CD4-positive, alpha-beta T cell treated with Interleukin-15 for 4 hours (primary cell): ENCODE results near the gene MACF1.

ENCODE experiments used
- DNase-seq: peaks from one replicate; pipeline ENCODE4 v3.0.0-alpha.2; 2020; ENCODE audit warnings: low spot score

The MACF1 gene

DNA sequence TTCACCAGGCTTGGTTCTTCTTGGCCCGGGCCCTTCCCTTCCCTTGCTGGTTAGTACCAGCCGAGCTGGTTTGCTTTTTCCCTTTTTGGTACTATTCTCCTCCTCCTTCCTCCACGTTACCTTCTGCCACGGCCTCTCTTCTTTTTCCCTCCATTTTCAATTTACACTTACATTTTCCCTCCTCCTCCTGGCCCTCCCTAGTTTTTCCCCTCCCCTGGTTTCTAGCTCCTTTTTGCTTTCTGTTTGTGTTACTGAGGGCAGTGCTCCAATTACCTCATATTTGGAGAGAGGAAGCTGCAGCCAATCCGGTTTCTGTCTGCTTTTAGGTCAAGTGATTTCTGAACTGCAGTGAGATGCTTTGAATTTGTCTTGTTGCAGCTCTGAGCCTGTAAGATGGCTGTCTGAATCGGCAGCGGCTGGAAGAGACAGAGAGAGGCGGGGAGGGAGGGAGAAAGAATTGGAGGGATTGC lies 63.7 kb downstream of the MACF1 start:
- DNase-seq: peak; percentile 10

DNA sequence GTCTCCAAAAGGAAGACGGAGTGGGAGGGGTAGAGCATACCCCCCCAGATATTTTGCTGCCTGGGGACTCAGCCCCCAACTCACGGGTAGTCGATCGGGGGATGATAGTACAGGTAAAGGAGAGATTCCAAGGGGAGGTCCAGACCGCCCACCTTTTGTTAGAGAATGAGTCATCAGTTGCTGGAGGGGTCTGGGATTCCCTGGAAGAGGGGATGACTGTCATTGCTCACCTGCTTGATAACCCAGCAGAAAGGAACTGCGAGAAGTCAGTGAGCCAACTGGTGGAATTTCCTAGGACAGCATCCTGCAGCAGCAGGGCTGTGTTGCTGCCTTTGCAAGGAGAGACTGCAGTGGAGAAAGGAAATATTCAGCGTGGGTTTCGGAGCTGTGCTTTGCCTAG lies 64.4 kb downstream of the MACF1 start:
- no peak for DNase-seq

DNA sequence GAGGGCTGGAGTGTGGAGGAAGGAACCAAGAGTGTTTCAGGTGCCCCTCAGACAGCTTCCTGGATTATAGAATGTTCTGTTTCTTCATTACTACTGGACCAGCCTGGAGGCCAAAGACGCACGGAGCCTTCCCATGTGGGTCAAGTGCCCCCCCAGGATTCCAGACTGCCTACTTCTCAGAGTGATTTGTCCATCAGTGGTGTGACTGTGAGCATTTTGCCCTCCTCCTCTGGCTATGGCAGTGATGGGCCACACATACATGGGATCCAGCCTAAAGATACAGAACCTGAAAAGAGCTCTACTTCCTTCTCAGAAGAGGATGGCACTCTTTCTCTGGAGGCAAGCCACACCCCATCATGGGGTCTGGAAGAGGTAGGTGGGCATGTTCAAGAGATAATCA lies 64.9 kb downstream of the MACF1 start:
- no peak for DNase-seq

GRCh38 chr1:39269791-39270342 lies 65.4 kb downstream of the MACF1 start:
- DNase-seq: no peak

DNA sequence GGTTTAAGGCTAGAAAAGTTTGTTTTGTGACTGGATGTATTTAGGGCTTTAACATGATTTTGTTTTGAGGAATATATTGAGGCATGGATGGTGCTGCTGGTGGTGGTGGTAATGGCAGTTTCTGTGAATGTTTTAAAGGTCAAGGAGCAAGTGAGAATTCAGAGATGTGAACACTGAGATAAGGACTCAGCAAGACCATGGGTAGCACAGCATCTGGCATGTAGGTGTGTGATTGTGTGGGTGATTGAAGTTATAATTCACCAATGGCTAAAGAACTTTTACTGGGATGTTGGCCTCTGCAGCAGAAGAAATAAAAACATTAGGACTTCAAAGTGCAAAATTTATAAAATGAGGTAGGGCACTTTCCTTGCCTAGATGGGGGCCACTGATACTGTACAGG lies 65.9 kb downstream of the MACF1 start:
- DNase-seq: no peak

GRCh38 chr1:39272027-39272797 lies 67.7 kb downstream of the MACF1 start:
- DNase-seq: no peak

- no peak for DNase-seq
These were observed 68.4 kb downstream of the MACF1 start for GRCh38 chr1:39272798-39273469.

- DNase-seq: no peak
These were observed 71.5 kb downstream of the MACF1 start for GRCh38 chr1:39275836-39276507.

DNA sequence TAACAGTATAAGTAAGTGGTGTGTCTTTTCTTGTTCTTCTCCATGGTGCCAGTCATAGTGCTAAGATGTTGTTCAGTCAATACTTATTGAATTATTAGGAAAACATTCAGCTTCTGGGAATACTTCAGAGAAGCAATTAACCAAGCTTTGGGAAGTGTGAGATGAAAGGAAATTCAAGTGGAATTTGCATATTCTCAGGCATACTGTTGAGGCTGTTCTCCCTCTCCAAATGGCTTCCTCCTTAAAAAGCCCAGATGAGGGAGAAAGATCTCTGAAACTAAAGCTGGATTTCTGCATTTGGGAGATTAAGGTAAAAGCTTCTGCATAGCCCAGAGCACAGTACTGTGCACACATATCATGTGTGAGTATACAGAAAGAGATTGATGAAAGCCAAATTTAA lies 73.4 kb downstream of the MACF1 start:
- DNase-seq: no peak

GRCh38 chr1:39282537-39283216 lies 78.2 kb downstream of the MACF1 start:
- DNase-seq: no peak

DNA sequence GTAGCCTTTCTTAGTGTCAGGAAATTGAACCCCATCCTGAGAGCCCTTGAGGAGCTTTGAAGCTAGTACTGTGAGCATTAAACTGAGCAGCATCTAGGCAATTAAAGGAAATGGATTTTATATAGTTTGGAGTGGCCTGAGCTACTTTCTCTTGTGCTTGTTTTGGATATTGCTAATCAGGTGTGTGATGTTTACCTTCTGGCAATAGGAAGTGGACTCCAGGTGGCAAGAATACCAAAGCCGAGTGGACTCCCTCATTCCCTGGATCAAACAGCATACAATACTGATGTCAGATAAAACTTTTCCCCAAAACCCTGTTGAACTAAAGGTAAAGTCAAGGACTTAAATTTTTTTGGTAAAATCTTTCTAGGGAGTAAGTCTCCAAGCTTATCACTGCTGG lies 79.4 kb downstream of the MACF1 start:
- no peak for DNase-seq

DNA sequence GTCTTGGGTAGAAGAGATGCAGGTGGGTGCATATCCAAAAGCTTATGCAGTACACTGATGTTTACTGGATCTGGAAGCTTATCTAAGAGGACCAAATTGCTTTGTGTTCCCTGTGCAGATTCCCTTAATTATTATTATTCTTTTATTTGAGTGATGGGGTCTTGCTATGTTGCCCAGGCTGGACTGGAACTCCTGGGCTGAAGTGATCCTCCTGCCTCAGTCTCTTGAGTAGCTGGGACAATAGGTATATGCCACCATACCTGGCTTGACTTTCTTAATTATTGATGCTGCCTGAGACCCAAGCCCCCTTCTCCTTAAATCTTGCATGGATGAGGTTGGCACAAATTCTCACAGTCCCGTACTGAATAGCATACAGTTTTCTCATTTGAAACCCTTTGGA lies 83.0 kb downstream of the MACF1 start:
- no peak for DNase-seq

DNA sequence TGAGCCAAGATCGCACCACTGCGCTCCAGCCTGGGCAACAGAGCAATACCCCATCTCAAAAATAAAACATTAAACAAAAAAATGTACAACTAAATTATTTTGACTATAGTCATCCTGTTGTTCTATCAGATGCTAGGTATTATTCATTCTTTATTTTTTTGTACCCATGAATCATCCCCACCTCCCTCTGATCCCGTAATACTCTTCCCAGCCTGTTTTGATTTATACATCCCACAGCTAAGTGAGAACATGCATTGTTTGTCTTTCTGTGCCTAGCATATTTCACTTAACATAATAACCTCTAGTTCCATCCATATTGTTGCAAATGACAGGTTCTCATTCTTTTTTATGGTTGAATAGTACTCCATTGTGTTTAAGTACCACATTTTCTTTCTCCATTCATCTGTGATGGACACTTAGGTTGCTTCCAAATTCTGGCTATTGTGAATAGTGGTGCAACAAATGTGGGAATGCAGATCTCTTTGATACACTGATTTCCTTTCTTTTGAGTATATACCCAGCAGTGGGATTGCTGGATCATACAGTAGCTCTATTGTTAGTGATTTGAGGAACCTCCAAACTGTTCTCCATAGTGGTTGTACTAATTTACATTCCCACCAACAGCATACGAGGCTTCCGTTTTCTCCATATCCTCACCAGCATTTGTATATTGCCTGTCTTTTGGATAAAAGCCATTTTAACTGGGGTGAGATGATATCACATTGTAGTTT lies 84.4 kb downstream of the MACF1 start:
- no peak for DNase-seq

GRCh38 chr1:39292401-39292800 lies 87.9 kb downstream of the MACF1 start:
- DNase-seq: no peak

DNA sequence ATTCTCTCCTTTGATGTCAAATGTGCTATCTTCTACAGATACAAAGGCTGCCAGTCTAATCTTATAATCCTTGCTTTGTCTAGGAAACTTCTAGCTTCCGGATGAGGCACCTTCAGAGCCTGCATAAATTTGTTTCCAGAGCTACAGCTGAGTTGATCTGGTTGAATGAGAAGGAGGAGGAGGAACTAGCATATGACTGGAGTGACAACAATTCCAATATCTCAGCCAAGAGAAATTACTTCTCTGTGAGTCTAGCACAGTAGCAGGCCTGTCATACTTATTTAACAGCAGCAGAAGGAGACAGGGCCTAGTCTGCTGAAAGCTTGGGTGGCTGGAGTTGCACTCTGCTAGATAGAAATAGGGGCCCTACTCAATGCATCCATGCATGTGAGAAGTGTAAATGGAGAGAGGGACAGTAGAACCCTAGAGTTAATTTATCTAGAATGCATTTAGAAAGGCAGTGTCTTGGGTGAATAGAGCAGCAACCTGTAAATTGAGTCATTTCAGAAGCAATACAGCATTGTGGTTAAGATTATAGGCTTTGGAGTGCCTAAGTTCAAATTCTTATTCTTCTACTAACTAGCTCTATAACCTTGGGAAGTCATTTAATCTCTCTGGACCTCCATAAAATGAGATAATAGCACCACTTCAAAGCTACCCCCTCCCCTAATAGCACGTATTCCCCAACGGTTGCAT lies 89.0 kb downstream of the MACF1 start:
- no peak for DNase-seq

DNA sequence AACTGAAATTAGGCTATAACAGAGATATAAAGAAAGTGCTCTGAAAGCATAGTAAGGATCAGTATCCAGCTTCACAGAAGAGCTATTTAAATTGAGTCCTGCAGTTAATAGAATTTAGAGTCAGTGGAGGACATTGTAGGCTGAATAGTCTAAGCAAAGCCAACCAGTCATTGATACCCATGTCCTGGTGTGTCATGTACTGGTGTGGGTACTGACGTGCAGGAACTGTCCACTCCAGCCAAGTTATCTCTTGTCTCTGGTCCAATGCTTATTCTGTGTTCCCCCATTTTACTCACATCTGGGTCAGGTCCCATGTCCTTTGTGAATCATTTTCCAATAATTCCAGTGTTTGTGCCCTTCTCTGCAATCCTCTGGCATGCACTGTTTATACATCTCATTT lies 90.0 kb downstream of the MACF1 start:
- DNase-seq: no peak

GRCh38 chr1:39295901-39296300 lies 91.4 kb downstream of the MACF1 start:
- DNase-seq: no peak

DNA sequence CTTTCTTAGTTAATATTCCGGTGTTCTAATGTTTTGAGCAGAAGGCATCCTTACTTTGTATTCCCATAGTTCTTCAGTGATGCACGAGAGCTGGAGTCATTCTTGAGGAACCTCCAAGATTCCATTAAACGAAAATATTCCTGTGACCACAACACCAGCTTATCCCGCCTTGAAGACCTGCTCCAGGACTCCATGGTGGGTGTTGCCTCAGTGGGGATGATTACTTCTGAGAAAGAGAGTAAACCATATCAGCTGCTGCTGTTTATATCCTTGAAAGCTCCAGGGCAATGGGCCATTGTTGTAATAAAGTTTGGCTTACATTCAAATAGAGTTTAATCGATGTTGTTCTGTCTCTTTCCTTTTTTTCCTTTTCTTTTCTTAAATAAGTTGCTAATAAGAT lies 93.1 kb downstream of the MACF1 start:
- no peak for DNase-seq

GRCh38 chr1:39301606-39302005 lies 97.1 kb downstream of the MACF1 start:
- DNase-seq: no peak

GRCh38 chr1:39305555-39305954 lies 101.1 kb downstream of the MACF1 start:
- no peak for DNase-seq

DNA sequence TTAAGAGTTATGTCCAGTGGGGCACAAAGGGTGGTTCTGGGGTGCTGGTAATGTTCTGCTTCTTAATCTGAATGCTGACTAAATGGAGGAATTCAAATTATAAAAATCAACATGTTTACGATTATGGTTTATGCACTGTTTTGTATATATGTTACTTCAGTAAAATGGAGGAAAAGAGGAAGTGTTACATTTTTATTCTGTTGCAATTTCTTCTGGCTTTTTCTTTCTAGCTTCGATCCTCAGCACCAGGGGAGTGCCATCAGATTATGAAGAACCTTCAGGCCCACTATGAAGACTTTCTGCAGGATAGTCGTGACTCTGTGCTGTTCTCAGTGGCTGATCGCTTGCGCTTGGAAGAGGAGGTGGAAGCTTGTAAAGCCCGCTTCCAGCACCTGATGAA lies 105.5 kb downstream of the MACF1 start:
- DNase-seq: no peak
